NOMO-1 treated with dmso at 0.1 percent for 144 hours (cell line): ENCODE measurements around the gene ZNF516.

Source experiments
- DNase-seq: peaks from one replicate; lab custom pipeline; 2025; ENCODE audit not compliant: unreplicated experiment; lab: John Stamatoyannopoulos, UW

Gene ZNF516

DNA sequence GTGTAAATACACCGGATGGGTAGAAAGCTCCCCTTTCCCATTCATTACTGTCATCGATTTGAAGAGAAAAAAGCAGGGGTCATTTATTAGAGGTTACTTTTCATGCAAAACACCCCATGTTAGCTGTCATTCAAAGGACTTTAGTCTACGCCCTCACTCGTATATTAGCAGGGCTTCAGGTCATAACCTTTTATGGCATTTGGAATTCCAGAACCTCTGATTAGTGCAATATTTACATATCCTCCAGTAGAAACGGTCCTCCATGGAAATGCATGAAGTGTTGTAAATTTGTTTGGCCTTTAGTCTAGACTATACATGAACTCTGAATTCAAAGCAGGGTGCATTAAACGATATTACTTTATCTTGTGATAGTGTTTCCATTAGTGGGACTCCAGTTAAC is 180.5 kb downstream of the ZNF516 start:
- DNase-seq: no peak

DNA sequence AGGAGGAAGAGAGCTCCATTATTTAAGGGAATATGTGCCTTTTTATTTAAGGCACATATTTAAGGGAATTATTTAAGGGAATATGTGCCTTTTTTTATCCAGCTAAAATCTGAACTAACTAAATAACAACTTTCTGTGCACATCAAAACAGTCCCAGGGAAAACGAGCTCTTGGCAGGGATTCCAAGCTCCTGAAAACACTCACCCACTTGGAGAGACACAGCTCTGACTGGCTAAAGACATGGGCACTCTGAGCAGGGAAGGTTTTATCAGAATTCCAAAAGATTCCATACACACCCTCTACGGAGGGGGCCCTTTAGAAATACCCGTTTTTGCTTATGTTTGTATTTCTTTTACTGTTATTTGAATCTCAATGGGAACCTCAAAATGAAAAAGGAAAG is 181.0 kb downstream of the ZNF516 start:
- no peak for DNase-seq
